ENCODE measurements around the gene ARHGEF25.

GRCh38 chr12:57604992-57605810 lies 6.0 kb upstream of the ARHGEF25 start:
- no peak for TF ChIP-seq EP300 (IDR thresholded peaks at IDR 0.05)
- TF ChIP-seq CTCF (IDR thresholded peaks at IDR 0.05), result no peak
- TF ChIP-seq POLR2A (IDR thresholded peaks at IDR 0.05; ENCODE audit: low read depth), result no peak
